OCI-LY7 (cell line): Measurements from ENCODE around the gene CXorf38. TPM values are rescaled to one million over a fixed set of nuclear protein-coding genes. Genes with fewer than 3 reads are reported as not detected.
"Not testable (repeated sequence)": the region's sequence is repeated elsewhere in the genome, so short reads cannot be mapped to it uniquely, and the experiment has no call there.

ENCODE experiments used
- BruUV-seq: library from RNA; stranded (reverse); fragments of 400-500 nt; replicated peaks from 2 replicates; lab custom pipeline; 2021; lab: Mats Ljungman, UMichigan
- CTCF ChIA-PET: fragments of 300-600 bp; sonication (Branson Sonifier 250); formaldehyde crosslinking; loops from one replicate; lab custom pipeline; 2022; ENCODE audit warnings: antibody characterized with exemption; ENCODE audit not compliant: unreplicated experiment; lab: Charles Lee
- POLR2A ChIA-PET: fragments of 300-600 bp; sonication (Branson Sonifier 250); formaldehyde crosslinking; loops from one replicate; lab custom pipeline; 2022; ENCODE audit warnings: antibody characterized with exemption; lab: Charles Lee
- DNase-seq: peaks from one replicate; pipeline ENCODE4 v3.0.0-alpha.2; 2015; ENCODE audit warnings: low spot score
- H2AFZ ChIP-seq: fragments of 200-600 bp; sonication (generic), shearing (Covaris generic); 2 replicates; pipeline ENCODE4 v1.6.1; 2014; ENCODE audit warnings: mild to moderate bottlenecking, antibody characterized with exemption, low read length, moderate library complexity
- H3K27ac ChIP-seq: fragments of 200-600 bp; sonication (generic); 2 replicates; pipeline ENCODE4 v1.5.1; 2014; ENCODE audit warnings: mixed run types, low read depth, mild to moderate bottlenecking, moderate library complexity, low read length, inconsistent platforms; ENCODE audit not compliant: poor library complexity, severe bottlenecking
- H3K36me3 ChIP-seq: fragments of 200-600 bp; sonication (generic); 2 replicates; pipeline ENCODE4 v1.6.1; 2014; ENCODE audit warnings: mild to moderate bottlenecking, antibody characterized with exemption, low read length, moderate library complexity, mixed read lengths; ENCODE audit not compliant: insufficient read depth
- H3K4me1 ChIP-seq: fragments of 200-600 bp; sonication (generic); 2 replicates; pipeline ENCODE4 v1.5.1; 2014; ENCODE audit warnings: mild to moderate bottlenecking, low read length; ENCODE audit not compliant: insufficient read depth, poor library complexity, severe bottlenecking
- H3K4me2 ChIP-seq: fragments of 200-600 bp; sonication (generic); 2 replicates; pipeline ENCODE4 v1.6.1; 2014; ENCODE audit warnings: mild to moderate bottlenecking, low read length
- H3K4me3 ChIP-seq: fragments of 200-600 bp; sonication (generic); 2 replicates; pipeline ENCODE4 v1.5.1; 2014; ENCODE audit warnings: mild to moderate bottlenecking, low read depth, low read length; ENCODE audit not compliant: poor library complexity, severe bottlenecking
- H3K79me2 ChIP-seq: fragments of 200-600 bp; sonication (generic); 2 replicates; pipeline ENCODE4 v1.6.1; 2016; ENCODE audit warnings: low read depth, mild to moderate bottlenecking, low read length, moderate library complexity, mixed read lengths; ENCODE audit not compliant: insufficient read depth
- H3K9me2 ChIP-seq: fragments of 200-600 bp; sonication (generic); 2 replicates; pipeline ENCODE4 v1.6.1; 2016; ENCODE audit warnings: mild to moderate bottlenecking, low read length, mixed read lengths; ENCODE audit not compliant: insufficient read depth
- H3K9me3 ChIP-seq: fragments of 200-600 bp; sonication (generic); 2 replicates; pipeline ENCODE4 v1.6.1; 2014; ENCODE audit warnings: mild to moderate bottlenecking, mixed run types, low read length, mixed read lengths
- H4K20me1 ChIP-seq: fragments of 200-600 bp; sonication (generic); 2 replicates; pipeline ENCODE4 v1.6.1; 2014; ENCODE audit warnings: mild to moderate bottlenecking, antibody characterized with exemption, low read length, moderate library complexity, mixed read lengths; ENCODE audit not compliant: insufficient read depth
- CTCF ChIP-seq: fragments of 200-600 bp; sonication (generic); conservative IDR thresholded peaks from 2 replicates; pipeline ENCODE4 v1.5.1; 2014; ENCODE audit warnings: mild to moderate bottlenecking, antibody characterized with exemption, low read length, moderate library complexity, mixed read lengths
- EZH2phosphoT487 ChIP-seq: fragments of 200-600 bp; sonication (generic); IDR thresholded peaks from 2 replicates; pipeline ENCODE4 v1.6.1; 2018; ENCODE audit warnings: low read depth, borderline replicate concordance, mild to moderate bottlenecking, mixed run types, antibody characterized with exemption, low read length, moderate library complexity, mixed read lengths
- intact Hi-C: fragments of 100-400 bp; cut with micrococcal nuclease; formaldehyde crosslinking; loops from one replicate; pipeline ENCODE4 v1.10.0; 2022; ENCODE audit not compliant: unreplicated experiment
- total RNA-seq, 2 experiments: library from RNA; depleted of rRNA in 1 of 2; stranded (reverse); fragments of >200 nt in 1 of 2; shearing (Covaris generic) in 1 of 2; gene quantifications; 2 replicates each; pipeline ENCODE4 v1.2.3, GENCODE V29; 2014 to 2022

The CXorf38 gene
- total RNA-seq, 2 experiments from 2014 or later: 12.9 to 15.9 TPM

GRCh38 chrX:40607381-40607780, 40.0 kb downstream of the CXorf38 start:
- no peaks in the 10 kb centered on the region for H3K9me2 ChIP-seq
- intact Hi-C loops: no loop called here
- no peaks in the 10 kb centered on the region for H4K20me1 ChIP-seq
- H2AFZ ChIP-seq: no peak overlapping the region
- CTCF ChIA-PET: no interaction called here
- no peaks in the 10 kb centered on the region for H3K79me2 ChIP-seq
- H3K9me3 ChIP-seq: no peaks in the 10 kb centered on the region
- H3K4me1 ChIP-seq: no peaks in the 10 kb centered on the region
- no peak overlapping the region for H3K4me2 ChIP-seq
- DNase-seq: no peak
- no TSS peak for BruUV-seq
- H3K36me3 ChIP-seq: peaks cover 3% of the 10 kb centered on the region; the same call in 1 of the 2 replicates
- H3K4me3 ChIP-seq: no peak overlapping the region
- no peak for TF ChIP-seq EZH2phosphoT487
- H3K27ac ChIP-seq: no peak overlapping the region
- POLR2A ChIA-PET: no interaction called here

GRCh38 chrX:40603446-40603845, 43.9 kb downstream of the CXorf38 start:
- H3K9me3 ChIP-seq: no peaks in the 10 kb centered on the region
- DNase-seq: no peak
- no peaks in the 10 kb centered on the region for H3K9me2 ChIP-seq
- peaks cover 31% of the 10 kb centered on the region for H3K36me3 ChIP-seq
- intact Hi-C loops: no loop called here
- no peaks in the 10 kb centered on the region for H3K79me2 ChIP-seq
- POLR2A ChIA-PET: interaction anchor here (1.0 kb wide), 1 partner anchor 48 kb away, joined by 3 read pairs; no protein-coding TSS in a partner anchor
- no TSS peak for BruUV-seq
- H3K4me2 ChIP-seq: no peak overlapping the region
- no peaks in the 10 kb centered on the region for H4K20me1 ChIP-seq
- H3K27ac ChIP-seq: no peak overlapping the region
- H3K4me3 ChIP-seq: no peak overlapping the region
- no peak overlapping the region for H2AFZ ChIP-seq
- no peaks in the 10 kb centered on the region for H3K4me1 ChIP-seq
- TF ChIP-seq EZH2phosphoT487 (no peak), CTCF (no peak)
- CTCF ChIA-PET: no interaction called here

GRCh38 chrX:40589616-40590321, 57.6 kb downstream of the CXorf38 start:
- CTCF ChIA-PET: not testable (repeated sequence)

GRCh38 chrX:40587623-40588022, 59.7 kb downstream of the CXorf38 start:
- H3K4me1 ChIP-seq, H3K4me2 ChIP-seq, H3K79me2 ChIP-seq, H2AFZ ChIP-seq, H3K4me3 ChIP-seq, H3K9me2 ChIP-seq, CTCF ChIA-PET, H4K20me1 ChIP-seq, DNase-seq, BruUV-seq, H3K27ac ChIP-seq, H3K9me3 ChIP-seq: not testable (repeated sequence)
- peaks cover 16% of the 10 kb centered on the region for H3K36me3 ChIP-seq
- intact Hi-C loops: loop anchor here (10.0 kb wide), 1 partner anchor 497 kb away; the partner anchor contains the start of gene USP9X
- POLR2A ChIA-PET: interaction anchor here (0.7 kb wide), 1 partner anchor 12 kb away, joined by 4 read pairs; no protein-coding TSS in a partner anchor

More at GRCh38 chrX:40589616-40590321, 57.6 kb downstream of the CXorf38 start:
- POLR2A ChIA-PET: interaction anchor here (1.1 kb wide), 1 partner anchor 10 kb away, joined by 6 read pairs; no protein-coding TSS in a partner anchor
- not testable (repeated sequence) for H3K9me2 ChIP-seq, H3K4me1 ChIP-seq, H3K27ac ChIP-seq, H2AFZ ChIP-seq, H3K4me3 ChIP-seq, BruUV-seq, H3K9me3 ChIP-seq, H4K20me1 ChIP-seq, H3K4me2 ChIP-seq, DNase-seq, H3K79me2 ChIP-seq
- intact Hi-C loops: loop anchor here (10.0 kb wide), 1 partner anchor 495 kb away; the partner anchor contains the start of gene USP9X
- H3K36me3 ChIP-seq: peaks cover 16% of the 10 kb centered on the region
